Cerebellar nuclear complex (tissue), 1 donor: Measurements from ENCODE around the gene SGK2.
"Not testable (repeated sequence)": the region's sequence is repeated elsewhere in the genome, so short reads cannot be mapped to it uniquely, and the experiment has no call there.

Experiments
- DNase-seq, 2 experiments: peaks; one replicate each; lab custom pipeline; 2025; lab: John Stamatoyannopoulos, UW

SGK2 gene

DNA sequence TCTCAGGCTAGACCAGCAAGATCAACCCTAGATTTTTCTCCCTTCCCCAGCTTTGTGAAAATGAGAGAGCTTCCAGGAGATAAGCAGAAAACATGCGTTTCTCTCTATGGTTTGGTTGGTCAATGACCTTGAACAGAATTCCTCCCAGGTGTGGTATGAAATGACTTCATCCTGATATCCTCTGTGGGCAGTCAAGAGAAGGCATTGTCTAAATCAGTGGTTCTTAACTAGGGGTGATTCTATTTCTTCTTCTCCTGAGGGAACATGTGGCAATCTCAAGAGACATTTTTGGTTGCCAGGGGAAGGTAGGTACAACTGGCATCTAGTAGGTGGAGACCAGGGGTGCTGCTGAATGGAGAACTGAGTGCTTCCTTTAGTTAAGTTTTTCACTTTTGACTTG lies 44.3 kb downstream of the SGK2 start:
- no peak for DNase-seq

DNA sequence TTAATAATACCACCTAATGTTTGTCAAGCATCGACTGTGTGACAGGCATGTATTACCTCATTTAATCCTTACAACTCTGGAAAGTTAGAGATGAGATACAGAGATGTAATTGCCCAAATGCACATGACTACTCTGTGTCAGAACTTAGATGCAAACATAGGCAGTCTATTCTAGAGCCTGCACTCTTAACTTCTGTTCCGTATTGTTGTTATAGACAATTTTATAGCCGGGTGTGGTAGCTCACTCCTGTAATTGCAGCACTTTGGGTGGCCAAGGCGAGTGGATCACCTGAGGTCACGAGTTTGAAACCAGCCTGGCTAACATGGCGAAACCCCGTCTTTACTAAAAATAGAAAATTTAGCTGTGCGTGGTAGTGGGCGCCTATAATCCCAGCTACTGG lies 46.9 kb downstream of the SGK2 start:
- no peak for DNase-seq

DNA sequence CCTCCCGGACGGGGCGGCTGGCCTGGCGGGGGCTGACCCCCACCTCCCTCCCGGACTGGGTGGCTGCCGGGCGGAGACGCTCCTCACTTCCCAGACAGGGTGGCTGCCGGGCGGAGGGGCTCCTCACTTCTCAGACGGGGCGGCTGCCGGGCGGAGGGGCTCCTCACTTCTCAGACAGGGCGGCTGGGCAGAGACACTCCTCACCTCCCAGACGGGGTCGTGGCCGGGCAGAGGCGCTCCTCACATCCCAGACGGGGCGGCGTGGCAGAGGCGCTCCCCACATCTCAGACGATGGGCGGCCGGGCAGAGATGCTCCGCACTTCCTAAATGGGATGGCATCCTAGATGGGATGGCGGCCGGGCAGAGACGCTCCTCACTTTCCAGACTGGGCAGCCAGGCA lies 48.5 kb downstream of the SGK2 start:
- not testable (repeated sequence) for DNase-seq

DNA sequence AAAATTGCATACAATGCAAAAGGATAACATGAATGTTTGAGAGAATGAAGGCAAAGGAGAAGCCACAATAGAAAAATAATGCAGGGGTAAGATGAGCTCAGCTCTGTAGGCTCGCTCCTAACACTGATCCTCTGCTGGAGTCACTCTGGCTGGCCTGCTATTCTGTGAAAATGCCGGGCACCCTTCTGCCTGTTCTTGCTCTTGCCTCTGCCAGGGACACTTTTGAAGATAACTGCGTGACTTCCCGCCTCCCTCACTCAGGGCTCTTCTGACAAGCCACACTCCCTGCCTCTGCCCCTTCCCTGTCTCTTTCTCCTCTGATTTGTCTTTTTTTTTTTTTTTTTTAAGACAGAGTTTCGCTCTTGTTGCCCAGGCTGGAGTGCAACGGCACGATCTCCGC lies 72.8 kb downstream of the SGK2 start:
- DNase-seq: no peak
